Fibroblast of lung (primary cell): Measurements from ENCODE around the gene SPATA4.

Experiments
- CTCF ChIP-seq, 2 donors: IDR thresholded peaks in 1 of 2; conservative IDR thresholded peaks in 1 of 2; 1 replicate in 1 of 2; 2 replicates in 1 of 2; pipeline ENCODE4 v1.5.1; 2011 to 2012; ENCODE audit warnings: low read length in 2 of 2, control low read depth in 1 of 2, inconsistent platforms in 1 of 2, low read depth in 1 of 2, mild to moderate bottlenecking in 1 of 2
- EZH2 ChIP-seq: IDR thresholded peaks from 2 replicates; pipeline ENCODE4 v1.5.1; 2012; ENCODE audit warnings: low read length, control low read depth, mild to moderate bottlenecking; ENCODE audit errors: missing control alignments

GRCh38 chr4:176137631-176138030 is 57.8 kb downstream of the SPATA4 start:
- TF ChIP-seq EZH2 (no peak), CTCF (conservative IDR thresholded peaks at IDR 0.05 in 1 of 2, IDR thresholded peaks at IDR 0.05 in 1 of 2; ENCODE audit: low read depth in 1 of 2, low read length in 2 of 2) (no peak)
